ENCODE data around the gene TSEN34.
"Not testable (repeated sequence)": the region's sequence is repeated elsewhere in the genome, so short reads cannot be mapped to it uniquely, and the experiment has no call there.

TSEN34 gene

DNA sequence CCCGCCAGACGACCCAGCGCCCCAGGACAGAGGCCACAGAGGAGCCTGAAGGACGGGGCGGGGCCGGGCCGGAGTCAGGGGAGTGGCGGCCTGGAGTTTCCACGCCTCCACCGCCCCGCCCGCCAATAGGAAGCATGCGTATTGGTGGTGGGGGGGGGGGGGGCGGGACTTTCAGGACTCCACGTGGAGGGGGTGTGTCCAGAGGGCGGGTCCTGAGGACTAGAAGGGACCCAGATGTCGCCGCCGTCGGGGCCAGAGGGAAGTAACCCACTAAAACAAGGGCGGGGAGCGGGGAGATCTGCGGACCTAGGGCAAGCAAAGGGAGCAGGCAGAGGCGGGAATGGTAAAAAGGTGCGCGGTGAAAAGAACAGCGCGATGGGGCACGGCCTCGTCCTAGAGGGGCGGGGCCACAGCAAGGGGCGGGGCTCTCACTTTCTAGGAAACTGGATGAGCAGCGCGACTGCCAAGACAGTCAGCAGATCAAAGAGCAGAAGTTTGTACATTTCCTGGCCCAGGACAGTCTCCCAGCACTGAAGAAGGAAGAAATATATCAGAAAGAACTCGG lies 28.8 kb upstream of the TSEN34 start:
- DNase-seq = peak; percentile 82

DNA sequence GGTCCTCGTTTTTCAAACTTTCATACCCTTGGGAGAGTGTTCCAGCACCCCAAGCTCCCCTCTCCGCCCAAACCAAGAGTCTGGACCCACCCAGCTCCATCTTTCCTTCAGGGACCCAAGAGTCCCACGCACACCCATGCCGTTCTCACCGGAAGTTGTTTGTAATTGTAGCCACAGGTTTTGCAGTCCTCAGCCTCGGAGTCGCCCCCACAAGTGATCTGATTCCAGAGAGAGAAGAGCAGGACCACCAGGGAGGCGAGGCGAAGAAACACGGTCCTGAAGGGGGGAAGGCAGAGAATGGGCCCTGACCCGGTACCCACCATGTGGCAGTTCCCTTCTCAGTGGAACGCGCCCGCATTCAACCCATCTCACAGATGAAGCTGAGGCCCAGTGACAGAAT lies 28.2 kb upstream of the TSEN34 start:
- no peak for DNase-seq

DNA sequence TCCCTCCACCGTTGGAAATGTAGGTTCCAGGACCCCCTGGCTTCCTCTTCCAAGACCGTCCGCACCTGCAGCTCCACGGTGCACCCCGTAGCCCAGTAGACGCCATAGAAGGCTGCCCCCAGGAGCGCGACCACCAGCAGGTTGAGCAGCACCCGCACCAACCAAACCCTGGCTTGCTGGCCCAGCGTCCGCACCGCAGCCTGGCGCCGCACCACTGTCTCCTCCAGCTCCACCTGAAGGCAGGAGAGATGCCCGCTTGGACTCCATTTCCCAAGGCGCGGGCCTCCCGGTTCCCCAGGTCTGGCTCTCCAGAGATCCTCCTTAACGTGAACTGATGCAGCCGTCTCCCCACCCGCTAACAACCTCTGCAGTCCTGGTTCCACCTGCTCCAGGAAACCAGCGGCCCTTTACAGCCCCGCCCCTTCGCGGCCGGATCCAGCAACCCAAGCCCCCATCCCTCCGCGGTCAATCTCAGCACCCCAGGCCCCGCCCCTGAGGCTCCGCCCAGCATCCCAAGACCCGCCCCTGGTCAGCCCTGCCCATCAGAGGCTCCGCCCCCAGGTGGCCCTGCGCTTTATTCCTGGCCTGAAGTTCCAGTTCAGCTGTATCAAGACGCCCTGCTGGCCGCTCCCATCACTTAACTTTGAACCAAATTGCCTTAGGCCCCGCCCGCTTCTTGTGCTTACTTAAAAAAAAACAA lies 26.6 kb upstream of the TSEN34 start:
- DNase-seq = peak; percentile 62

DNA sequence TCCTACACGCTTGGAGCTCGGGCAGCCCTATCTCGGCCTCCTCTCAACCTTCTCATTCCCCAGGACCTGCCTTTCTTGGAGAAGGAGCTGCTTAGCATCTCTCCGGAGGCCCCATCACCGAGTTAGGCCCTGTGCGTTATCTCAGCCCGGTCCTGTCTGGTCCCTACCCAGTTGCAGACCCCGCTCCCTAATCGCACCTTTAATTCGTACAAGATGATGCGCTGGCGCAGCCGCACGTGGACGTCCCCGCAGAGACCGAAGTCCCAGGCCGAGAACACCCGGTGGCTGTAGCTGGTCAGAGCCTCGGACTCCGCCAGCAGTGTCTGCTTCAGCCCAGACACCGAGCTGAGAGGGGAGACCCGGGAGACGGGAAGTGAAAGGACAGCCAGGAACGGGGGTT lies 25.9 kb upstream of the TSEN34 start:
- DNase-seq = no peak

DNA sequence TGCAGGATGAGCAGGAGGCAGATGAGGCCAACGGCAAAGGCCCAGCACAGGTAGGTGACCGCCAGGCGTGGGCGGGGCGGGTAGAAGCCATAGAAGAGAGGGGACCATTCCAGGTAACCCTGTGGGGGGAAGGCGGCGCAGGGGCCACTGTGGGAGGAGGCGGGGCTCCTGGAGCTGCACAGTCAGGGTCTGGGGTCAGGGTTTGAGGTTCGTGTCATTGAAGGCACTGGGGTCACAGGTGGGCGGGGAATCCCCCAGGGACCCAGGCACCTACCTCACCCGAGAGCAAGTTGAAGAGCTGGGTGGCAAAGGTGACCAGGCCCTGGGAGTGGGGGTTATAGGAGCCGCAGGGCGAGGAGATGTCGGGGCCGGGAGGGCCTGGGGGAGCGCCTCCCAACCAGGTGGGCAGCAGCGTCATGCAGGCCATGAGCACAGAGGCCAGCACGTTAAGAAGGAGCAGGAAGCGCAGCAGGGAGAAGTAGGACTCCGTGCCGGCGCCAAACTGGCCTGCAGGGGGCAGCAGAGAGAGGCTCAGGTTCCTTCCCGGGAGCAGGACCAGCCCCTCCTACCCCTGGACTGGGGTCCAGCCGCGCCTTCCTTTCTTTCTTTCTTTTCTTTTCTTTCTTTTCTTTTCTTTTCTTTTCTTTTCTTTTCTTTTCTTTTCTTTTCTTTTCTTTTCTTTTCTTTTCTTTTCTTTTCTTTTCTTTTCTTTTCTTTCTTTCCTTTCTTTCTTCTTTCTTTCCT lies 22.8 kb upstream of the TSEN34 start:
- peak; percentile 62 for DNase-seq

DNA sequence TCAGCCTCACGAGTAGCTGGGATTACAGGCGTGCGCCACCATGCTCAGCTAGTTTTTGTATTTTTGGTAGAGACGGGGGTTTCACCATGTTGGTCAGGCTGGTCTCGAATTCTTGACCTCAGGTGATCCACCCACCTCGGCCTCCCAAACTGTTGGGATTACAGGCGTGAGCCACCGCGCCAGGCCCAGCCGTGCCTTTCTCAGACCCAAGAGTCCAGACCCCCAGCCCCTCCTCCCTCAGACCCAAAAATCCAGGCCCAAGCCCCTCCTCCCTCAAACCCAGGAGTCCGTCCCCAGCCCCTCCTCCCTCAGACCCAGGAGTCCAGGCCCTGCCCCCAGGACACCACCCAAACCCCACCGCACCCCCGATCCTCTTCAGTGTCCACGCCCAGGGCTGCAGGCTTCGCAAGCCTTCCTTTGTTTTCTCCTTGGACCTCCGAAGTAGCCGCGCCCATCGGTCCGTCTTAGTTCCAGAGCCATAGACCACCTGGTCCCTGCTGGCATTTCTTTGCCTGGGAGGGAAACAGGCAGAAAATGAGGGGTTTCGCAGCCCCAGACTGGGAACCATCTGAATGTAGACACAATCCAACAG lies 21.9 kb upstream of the TSEN34 start:
- DNase-seq = no peak

DNA sequence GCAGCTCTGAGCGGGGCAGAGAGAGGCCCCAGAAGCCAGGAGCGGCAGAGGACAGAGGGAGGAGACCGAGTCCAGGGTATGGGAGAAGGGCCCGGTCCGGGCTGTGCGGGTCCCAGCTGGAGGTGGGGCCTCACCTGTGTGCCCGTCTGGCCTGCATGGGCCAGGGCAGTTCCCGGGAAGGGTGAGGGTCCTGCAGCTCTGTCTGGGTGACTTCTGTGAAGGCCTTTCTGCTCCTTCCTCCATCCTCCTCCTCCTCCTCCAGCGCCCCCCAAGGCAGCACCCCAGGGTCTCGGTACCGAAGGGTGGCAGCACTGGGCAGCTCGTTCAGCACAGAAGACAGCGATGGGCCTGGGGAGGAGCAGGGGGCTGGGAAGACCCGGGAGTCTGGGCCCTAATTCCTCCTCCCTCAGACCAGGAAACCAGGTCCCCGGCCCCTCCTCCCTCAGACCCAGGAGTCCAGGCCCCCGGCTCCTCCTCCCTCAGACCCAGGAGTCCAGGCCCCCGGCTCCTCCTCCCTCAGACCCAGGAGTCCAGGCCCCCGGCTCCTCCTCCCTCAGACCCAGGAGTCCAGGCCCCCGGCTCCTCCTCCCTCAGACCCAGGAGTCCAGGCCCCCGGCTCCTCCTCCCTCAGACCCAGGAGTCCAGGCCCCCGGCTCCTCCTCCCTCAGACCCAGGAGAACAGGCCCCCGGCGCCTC lies 19.2 kb upstream of the TSEN34 start:
- not testable (repeated sequence) for DNase-seq

DNA sequence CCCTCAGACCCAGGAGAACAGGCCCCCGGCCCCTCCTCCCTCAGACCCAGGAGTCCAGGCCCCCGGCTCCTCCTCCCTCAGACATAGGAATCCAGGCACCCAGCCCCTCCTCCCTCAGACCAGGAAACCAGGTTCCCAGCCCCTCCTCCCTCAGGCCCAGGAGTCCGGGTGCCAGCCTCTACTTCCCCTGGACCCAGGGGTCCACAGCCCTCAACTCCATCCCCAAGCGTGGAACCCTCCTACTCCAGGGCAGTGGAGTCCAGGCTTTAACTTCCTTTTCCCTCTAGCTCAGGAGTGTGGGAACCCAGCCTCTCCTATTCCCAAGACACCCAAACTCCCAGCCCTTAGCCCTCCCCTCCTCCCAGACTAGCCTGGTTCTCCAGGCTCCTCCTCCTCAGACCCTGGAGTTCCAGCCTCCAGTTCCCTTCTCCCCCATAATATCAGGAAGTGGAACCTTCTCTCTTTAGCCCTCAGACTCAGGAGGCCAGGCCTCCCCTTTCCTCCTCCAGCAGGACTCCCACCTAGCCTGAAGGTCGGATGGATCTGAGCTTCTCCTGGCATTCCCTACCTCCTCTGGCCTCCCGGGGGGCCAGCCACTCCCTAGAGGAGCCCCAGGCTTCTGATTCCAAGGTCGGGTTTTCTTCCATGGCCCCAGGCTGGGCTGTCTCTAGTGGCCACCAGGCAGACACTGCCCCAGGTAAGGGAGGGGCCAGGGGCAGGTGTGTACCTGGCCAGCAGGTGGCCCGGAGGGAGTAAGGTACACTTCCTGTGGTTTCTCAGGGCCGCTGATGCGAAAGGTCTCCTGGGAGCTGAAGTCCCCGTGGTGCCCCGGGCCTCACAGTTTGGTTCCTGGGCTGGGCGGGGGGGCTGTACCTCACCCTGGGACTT lies 18.4 kb upstream of the TSEN34 start, which contains the start of gene TMC4:
Gene TMC4 (minus strand): TSS at position 690 of the 888 bp plus-strand sequence. CDS start 43 bp downstream, at position 647.
- DNase-seq = peak; percentile 76

DNA sequence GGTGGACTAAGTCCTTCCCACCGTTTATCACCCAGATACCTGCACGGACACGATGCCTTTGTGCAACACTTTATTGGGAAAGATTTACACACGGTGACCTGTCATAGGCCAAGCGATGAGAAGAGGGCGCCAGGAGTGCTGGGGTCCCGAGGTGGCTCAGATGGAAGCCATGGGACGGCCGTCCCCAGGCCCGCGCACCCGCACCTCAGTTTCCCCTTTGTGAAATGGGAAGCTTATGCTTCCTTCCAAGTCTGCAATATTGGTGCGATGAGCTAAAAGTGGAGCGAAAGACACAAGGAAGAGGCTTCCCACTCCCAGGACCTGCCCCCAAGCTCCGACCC lies 17.8 kb upstream of the TSEN34 start:
- no peak for DNase-seq

DNA sequence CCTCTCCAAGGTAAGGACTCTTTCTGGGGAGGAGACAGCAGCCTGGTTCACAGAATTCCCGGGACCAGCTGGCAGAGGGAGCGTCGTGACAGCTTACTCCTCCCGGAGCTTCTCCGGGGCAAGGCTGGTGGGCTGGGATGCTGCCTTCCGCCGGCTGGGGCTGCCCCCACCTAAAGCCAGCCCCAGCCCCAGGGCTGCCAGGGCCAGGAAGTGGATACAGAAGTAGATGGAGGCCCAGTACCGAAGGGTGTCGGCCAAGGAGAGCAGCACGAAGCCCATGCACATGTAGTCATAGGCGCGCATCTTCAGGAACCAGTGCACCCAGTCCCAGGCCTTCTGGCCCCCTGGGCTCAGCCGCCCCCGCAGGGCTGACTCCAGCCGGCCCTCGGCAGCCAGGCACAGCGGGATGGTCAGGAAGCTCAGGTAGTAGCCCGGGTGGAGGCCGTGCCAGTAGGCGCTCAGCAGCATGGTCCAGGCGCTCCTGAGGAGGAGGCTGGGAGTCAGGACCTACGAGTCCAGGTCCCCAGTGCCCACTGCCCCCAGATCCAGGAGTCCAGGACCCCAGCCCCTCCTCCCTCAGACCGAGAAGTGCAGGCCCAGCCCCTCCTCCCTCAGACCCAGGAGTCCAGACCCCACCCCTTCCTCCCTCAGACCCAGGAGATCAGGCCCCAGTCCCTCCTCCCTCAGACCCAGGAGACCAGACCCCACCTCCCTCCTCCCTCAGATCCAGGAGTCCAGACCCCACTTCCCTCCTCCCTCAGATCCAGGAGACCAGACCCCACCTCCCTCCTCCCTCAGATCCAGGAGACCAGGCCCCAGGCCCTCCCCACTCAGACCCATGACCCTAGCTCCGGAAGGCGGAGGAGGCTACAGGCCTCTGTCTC lies 16.9 kb upstream of the TSEN34 start:
- no peak for DNase-seq

DNA sequence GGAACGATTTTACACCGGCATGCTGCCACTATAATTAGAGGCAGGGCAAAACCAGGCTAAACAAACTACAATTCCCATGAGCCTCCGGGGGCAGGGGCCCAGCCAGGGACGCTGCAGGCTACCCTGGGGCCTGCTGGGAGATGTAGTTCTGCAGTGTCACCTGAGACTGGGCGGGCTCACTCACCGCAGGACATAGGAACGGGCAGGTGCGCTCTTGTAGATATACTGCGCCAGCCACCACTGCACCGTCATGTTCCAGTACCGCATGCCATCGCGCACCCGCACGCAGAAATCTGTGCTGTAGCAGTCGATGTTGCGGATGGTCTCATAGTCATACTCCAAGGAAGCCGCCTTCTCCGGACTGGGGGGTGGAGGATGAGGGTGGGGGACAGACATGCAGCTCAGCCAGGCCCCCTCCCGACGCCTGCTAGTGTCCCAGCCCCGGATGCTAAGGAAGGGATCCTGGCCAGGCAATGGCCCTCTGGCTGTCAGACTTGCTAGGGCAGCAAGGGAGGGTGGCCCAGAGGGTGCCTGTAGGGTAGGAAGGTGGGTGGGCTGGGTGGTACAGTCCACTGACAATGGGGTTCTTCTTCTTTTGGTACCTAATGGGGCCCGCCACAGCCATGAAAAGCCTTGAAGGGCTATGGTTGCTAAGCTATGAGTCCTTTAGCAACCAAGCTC lies 12.4 kb upstream of the TSEN34 start:
- peak; percentile 15 for DNase-seq

DNA sequence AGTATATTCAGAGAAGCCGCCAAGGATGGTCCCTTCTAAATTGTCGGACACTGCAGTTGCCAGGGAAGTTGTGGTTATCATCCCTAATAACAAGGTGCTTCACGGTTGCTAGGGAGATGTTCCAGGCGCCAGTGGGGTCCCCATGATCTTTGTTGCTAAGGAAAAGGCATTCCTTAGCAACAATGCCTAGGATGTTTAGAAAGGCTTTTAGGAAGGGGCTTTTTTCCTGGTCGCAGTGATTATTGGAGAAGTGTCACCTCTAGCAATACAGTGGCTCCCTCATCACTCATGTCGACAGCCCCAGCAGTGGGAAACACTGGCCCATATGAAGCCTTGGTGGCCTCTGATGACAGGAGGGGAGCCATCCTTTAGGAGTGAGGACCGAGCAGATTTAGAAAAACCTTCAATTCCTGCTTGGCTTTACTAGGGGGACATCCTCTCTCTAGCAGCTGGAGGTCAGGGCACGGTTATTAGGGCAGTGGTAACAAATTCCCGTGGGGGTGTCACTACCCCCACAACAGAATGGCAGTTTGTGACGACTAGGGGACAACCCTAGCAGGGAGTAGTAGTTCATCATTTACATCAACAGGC lies 11.8 kb upstream of the TSEN34 start:
- DNase-seq = no peak

DNA sequence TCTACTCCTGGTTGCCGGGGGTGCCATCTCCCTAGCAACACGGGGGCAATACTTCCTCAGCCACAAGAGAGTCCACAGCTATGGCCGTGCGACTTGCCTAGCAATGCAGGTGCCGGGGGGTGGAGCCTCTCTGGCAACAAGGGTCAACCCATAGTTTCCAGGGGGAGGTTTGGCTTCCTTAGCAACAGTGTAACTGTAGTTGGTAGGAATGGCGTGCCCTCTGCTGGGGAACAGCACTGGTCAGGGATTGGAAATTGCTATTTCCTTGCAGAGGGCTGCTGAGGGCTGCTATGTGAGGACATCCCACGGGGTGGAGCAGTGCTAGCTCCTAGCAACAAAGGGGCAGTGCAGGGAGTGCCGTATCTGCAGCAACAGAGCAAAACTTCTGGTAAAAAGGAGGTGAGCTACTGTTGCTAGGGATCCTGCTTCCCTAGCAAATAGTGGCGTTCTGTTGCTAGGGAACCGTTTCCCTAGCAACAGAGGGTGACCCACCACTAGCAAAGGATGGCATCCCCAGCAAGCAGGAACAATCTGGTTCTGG lies 11.1 kb upstream of the TSEN34 start:
- DNase-seq = peak; percentile 98

DNA sequence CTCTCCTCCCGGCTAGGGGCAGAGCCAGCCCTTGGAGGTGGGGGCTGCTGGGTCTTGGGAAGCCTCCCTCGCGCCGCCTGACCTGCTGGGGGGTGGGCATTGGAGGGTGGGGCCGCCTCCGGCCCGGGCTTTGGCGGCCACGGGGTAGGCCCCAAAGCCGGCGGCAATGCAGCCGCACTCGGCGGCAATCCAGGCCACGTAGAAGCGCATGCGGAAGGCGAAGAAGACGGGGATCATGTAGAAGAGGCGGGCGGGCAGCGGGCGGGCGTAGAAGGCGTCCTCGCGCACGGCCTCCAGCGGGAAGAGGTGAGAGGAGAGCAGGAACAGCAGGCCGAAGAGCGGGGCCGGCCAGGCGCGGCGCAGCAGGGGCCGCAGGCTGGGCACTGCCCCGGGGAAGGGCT lies 10.4 kb upstream of the TSEN34 start:
- DNase-seq = no peak

DNA sequence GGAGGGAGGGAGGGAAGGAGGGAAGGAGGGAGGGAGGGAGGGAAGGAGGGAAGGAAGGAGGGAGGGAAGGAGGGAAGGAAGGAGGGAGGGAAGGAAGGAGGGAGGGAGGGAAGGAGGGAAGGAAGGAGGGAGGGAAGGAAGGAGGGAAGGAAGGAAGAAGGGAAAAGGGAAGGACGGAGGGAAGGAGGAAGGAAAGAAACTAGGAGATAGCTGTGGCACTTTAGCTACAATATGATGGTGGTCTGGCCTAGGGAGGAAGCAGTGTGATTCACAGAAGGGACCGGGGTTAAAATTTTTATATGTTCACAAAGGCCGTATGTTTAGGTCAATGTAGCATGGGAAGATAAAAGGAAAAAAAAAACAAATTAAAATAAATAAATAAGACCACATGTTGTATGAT lies 9.2 kb upstream of the TSEN34 start:
- DNase-seq = not testable (repeated sequence)

DNA sequence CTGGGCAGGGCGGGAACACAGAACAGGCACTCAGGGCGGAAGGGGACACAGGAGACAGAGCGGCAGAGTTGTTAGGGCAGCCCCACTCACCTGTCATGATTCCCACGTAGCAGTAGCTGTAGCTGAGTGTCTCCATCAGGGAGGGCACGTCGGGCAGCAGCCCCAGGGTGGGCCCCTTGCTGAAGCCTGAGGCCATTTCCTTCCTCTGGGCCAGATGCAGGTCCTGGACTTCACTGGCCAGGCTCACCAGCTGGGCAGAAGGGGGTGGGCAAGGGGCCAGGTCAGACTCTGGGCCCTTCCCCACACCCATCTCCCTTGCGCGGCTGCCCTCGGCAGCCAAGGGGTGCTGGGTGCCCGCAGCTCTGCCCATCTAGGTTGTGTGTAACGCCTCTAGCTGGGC lies 7.7 kb upstream of the TSEN34 start:
- no peak for DNase-seq

DNA sequence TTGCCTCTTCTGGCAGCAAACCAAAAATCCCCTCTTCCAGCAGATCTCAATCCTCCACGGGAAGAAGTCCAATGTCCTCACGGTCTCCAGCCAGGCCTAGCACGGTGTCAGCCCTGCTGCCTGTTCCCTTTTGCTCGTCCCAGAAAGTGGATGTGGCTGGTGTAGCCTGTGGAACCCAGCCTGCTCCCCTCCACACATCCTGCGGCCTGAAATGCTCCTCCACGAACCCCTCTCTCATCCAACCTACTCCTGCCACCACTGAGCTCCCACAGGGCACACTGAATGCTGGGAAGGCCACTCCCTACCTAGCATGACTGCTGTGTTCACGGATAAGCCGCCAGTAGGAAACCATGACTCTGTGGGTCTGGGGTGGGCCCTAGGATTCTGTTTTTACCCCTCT lies 4.8 kb upstream of the TSEN34 start:
- DNase-seq = no peak

DNA sequence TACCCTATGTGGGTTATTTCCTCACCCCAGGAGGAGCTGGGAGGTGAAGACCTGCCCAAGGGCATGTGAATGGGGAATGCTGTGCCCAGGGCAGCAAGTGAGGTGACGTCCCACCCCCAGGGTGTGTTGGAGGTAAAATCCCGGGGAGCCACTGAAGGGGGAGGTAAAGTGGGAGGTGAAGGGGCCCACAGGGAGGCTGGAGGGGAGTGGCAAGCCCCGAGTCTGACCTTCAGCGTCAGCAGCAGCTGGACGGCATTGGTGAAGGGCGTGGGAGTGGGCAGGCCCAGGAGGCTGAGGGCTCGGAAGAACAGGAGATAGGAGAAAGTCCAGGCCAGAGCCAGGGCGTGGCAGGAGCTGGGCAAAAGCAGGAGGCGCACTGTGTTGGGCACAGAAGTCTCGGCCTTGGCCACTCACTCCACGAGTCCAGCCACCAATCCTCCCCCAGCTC lies 4.2 kb upstream of the TSEN34 start:
- DNase-seq = no peak

DNA sequence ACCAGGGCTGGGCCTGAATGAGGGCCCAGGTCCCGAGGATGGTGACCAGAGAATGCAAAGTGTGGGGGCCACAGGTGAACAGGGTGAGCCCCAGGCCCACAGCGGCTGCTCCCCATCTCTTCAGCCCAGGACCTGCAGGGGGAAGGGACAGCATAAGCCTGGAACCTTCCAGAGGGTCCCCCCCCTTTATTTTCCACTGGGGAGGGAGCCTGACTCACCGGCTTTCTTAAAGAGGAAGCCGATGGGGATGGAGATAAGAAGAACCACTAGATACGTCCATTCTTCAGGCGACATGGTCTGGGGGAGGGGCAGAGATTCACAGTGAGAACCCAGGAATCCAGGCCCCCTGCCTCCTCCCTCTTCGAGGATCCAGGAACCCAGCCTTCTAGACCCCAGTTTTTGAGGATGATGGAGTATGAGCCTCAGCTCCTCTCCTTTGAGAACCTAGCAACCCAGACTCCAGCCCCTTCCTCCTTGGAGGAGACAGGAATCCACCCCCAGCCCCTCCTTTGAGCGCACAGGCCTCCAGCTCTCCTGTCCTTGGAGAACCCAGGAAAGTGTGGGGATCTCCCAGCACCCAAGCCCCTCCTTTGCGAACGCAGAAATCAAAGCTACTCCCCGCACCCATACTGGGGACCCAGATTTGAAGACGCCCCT lies 2.8 kb upstream of the TSEN34 start:
- no peak for DNase-seq
